SU-DHL-6 (cell line): ENCODE results near the gene OR8A1.

ENCODE experiments used
- EZH2phosphoT487 ChIP-seq: fragments of 200-600 bp; sonication (generic), shearing (Covaris generic); conservative IDR thresholded peaks from 2 replicates; pipeline ENCODE4 v1.6.1; 2018; ENCODE audit warnings: mild to moderate bottlenecking, antibody characterized with exemption, low read length, moderate library complexity, mixed read lengths
- TF ChIP-seq, protein P1 (sequence below): fragments of 200-600 bp; sonication (generic); IDR thresholded peaks from one replicate; pipeline ENCODE4 v1.5.1; 2017; ENCODE audit warnings: antibody characterized with exemption, mild to moderate bottlenecking, low read length, moderate library complexity; ENCODE audit not compliant: insufficient read depth, poor library complexity, severe bottlenecking

DNA sequence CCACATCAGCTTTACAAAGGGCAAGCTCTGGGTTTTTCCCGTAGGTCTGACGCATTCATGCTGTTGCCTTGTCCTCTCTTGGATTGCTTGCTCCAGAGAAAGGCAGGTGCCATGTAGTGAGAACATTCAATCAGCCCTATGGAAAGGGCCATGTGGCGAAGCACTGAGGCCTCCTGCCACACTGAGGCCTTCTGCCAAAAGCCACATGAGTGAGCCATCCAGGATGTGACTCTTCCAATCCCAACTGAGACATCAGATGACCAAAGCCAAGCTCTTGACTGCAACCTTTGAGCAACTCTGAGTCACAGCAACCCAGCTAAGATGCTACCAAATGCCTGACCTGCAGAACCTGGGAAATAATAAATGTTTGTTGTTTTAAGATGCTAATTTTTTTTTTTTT, 32.4 kb downstream of the OR8A1 start:
- TF ChIP-seq, protein P1, sequence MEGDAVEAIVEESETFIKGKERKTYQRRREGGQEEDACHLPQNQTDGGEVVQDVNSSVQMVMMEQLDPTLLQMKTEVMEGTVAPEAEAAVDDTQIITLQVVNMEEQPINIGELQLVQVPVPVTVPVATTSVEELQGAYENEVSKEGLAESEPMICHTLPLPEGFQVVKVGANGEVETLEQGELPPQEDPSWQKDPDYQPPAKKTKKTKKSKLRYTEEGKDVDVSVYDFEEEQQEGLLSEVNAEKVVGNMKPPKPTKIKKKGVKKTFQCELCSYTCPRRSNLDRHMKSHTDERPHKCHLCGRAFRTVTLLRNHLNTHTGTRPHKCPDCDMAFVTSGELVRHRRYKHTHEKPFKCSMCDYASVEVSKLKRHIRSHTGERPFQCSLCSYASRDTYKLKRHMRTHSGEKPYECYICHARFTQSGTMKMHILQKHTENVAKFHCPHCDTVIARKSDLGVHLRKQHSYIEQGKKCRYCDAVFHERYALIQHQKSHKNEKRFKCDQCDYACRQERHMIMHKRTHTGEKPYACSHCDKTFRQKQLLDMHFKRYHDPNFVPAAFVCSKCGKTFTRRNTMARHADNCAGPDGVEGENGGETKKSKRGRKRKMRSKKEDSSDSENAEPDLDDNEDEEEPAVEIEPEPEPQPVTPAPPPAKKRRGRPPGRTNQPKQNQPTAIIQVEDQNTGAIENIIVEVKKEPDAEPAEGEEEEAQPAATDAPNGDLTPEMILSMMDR = no peak
- no peak for TF ChIP-seq EZH2phosphoT487
